Liver (tissue), 3 donors: ENCODE results near the gene STK17A.

ENCODE experiments used
- ATF3 ChIP-seq: IDR thresholded peaks from 2 replicates; pipeline ENCODE4 v1.6.1; 2016; ENCODE audit warnings: antibody characterized with exemption
- CTCF ChIP-seq: fragments of 150-350 bp; IDR thresholded peaks from 2 replicates; pipeline ENCODE4 v1.5.1; 2017; ENCODE audit warnings: improper control_type of control experiment, low read depth, low read length; ENCODE audit not compliant: missing input control
- GABPA ChIP-seq, 2 donors: IDR thresholded peaks in 1 of 2; conservative IDR thresholded peaks in 1 of 2; 2 replicates each; pipeline ENCODE4 v1.6.1; 2016; ENCODE audit warnings: antibody characterized with exemption in 2 of 2, mild to moderate bottlenecking in 1 of 2, moderate library complexity in 1 of 2
- JUND ChIP-seq, 2 donors: IDR thresholded peaks; 2 replicates each; pipeline ENCODE4 v1.6.1; 2016; ENCODE audit warnings: antibody characterized with exemption in 2 of 2
- SP1 ChIP-seq: IDR thresholded peaks from 2 replicates; pipeline ENCODE4 v1.6.1; 2018; ENCODE audit warnings: antibody characterized with exemption, mild to moderate bottlenecking
- TAF1 ChIP-seq: conservative IDR thresholded peaks from 2 replicates; pipeline ENCODE4 v1.6.1; 2016; ENCODE audit warnings: antibody characterized with exemption, mild to moderate bottlenecking
- YY1 ChIP-seq: IDR thresholded peaks from 2 replicates; pipeline ENCODE4 v1.6.1; 2016; ENCODE audit warnings: antibody characterized with exemption, mild to moderate bottlenecking
- ZBTB33 ChIP-seq: IDR thresholded peaks from 2 replicates; pipeline ENCODE4 v1.6.1; 2016; ENCODE audit warnings: antibody characterized with exemption
- donor health status: healthy.
- donor health status: healthy.

GRCh38 chr7:43612128-43612527 lies 29.2 kb downstream of the STK17A start:
- no peak for TF ChIP-seq CTCF
- no peak for TF ChIP-seq ATF3
- no peak for TF ChIP-seq ZBTB33
- no peak for TF ChIP-seq TAF1
- no peak for TF ChIP-seq JUND (IDR thresholded peaks at IDR 0.05)
- TF ChIP-seq GABPA (IDR thresholded peaks at IDR 0.05 in 1 of 2, conservative IDR thresholded peaks at IDR 0.05 in 1 of 2): no peak
- TF ChIP-seq SP1: no peak
- no peak for TF ChIP-seq YY1
